ENCODE data around the gene FPR3. TPM values are rescaled to one million over a fixed set of nuclear protein-coding genes. Genes with fewer than 3 reads are reported as not detected.

FPR3 gene
- total RNA-seq, 1 donor from 2014 or later = not detected

Other genes starting within 250 kb of the FPR3 start
- gene ZNF175, start 223.9 kb upstream of the FPR3 start, total RNA-seq = 3.5 and 7.4 TPM in 2 replicates
- not detected in 2 replicates for gene SIGLEC5, start 164.8 kb upstream of the FPR3 start, total RNA-seq
- gene SIGLEC14, start 148.3 kb upstream of the FPR3 start, total RNA-seq = not detected in 2 replicates
- gene SPACA6, start 101.8 kb upstream of the FPR3 start, total RNA-seq = 5.1 and 6.8 TPM in 2 replicates
- not detected in 2 replicates for gene HAS1, start 71.2 kb upstream of the FPR3 start, total RNA-seq
- gene FPR1, start 43.3 kb upstream of the FPR3 start, total RNA-seq = not detected in 2 replicates
- not detected in 2 replicates for gene FPR2, start 34.0 kb upstream of the FPR3 start, total RNA-seq
- gene ZNF577, start 92.8 kb downstream of the FPR3 start, total RNA-seq = 3.1 and 3.6 TPM in 2 replicates
- gene ZNF649, start 109.9 kb downstream of the FPR3 start, total RNA-seq = 9.5 and 10.9 TPM in 2 replicates
- gene ZNF613, start 132.3 kb downstream of the FPR3 start, total RNA-seq = 6.4 and 11.1 TPM in 2 replicates
- gene ZNF350, start 191.7 kb downstream of the FPR3 start, total RNA-seq = 8.5 and 10.6 TPM in 2 replicates
- gene ZNF615, start 213.1 kb downstream of the FPR3 start, total RNA-seq = 7.3 and 16.7 TPM in 2 replicates
- gene ZNF614, start 233.2 kb downstream of the FPR3 start, total RNA-seq = 10.5 and 11.8 TPM in 2 replicates